PFSK-1 (cell line): Measurements from ENCODE around the gene OXNAD1.

Experiments
- FOXP2 ChIP-seq: optimal IDR thresholded peaks from 2 replicates; pipeline ENCODE3; 2011; ENCODE audit warnings: borderline replicate concordance, control low read depth, inconsistent platforms; ENCODE audit not compliant: insufficient read depth; ENCODE audit errors: extremely low read length, extremely low read depth
- POLR2AphosphoS5 ChIP-seq: IDR thresholded peaks from 2 replicates; pipeline ENCODE4 v1.6.1; 2012; ENCODE audit warnings: low read depth, mild to moderate bottlenecking, control low read depth, low read length, moderate library complexity
- REST ChIP-seq, 2 experiments: IDR thresholded peaks; 2 replicates each; pipeline versions ENCODE4 v1.6.1 to v1.8.0; 2011 to 2012; ENCODE audit warnings: low read depth in 2 of 2, low read length in 2 of 2, control low read depth in 1 of 2, inconsistent platforms in 1 of 2, mild to moderate bottlenecking in 1 of 2, moderate library complexity in 1 of 2; ENCODE audit not compliant: insufficient read depth in 1 of 2
- SIN3A ChIP-seq: IDR thresholded peaks from 2 replicates; pipeline ENCODE4 v1.6.1; 2012; ENCODE audit warnings: mild to moderate bottlenecking, low read length, moderate library complexity, borderline replicate concordance; ENCODE audit not compliant: insufficient read depth
- TAF1 ChIP-seq: IDR thresholded peaks from 2 replicates; pipeline ENCODE4 v1.6.1; 2012; ENCODE audit warnings: low read length, control low read depth, borderline replicate concordance; ENCODE audit not compliant: insufficient read depth

- TF ChIP-seq REST (IDR thresholded peaks at IDR 0.05; ENCODE audit: insufficient read depth in 1 of 2, low read depth in 2 of 2, low read length in 2 of 2) (no peak), POLR2AphosphoS5 (no peak), SIN3A (no peak), FOXP2 (no peak), TAF1 (no peak)
These were observed 6.8 kb upstream of the OXNAD1 start for GRCh38 chr3:16258177-16258576.
